GM12878 (cell line): Measurements from ENCODE around the gene TSSC4. TPM values are rescaled to one million over a fixed set of nuclear protein-coding genes. Genes with fewer than 3 reads are reported as not detected.

Experiments
- ATAC-seq: fragments of 200-7000 bp; cut with Tn5 transposase; 3 replicates; pipeline ENCODE4 v1.9.1; 2020; ENCODE audit warnings: mild to moderate bottlenecking, moderate library complexity
- BruUV-seq: library from RNA; stranded (reverse); fragments of 400-500 nt; replicated peaks from 2 replicates; lab custom pipeline; 2021; lab: Mats Ljungman, UMichigan
- CTCF ChIA-PET: fragments of 300-600 bp; sonication (Branson Sonifier 250); formaldehyde crosslinking; extraction: SDS; loops from one replicate; lab custom pipeline; 2021; ENCODE audit warnings: inconsistent platforms; lab: Yijun Ruan, JAX
- POLR2A ChIA-PET: fragments of 350-600 bp; formaldehyde crosslinking; extraction: SDS; loops from one replicate; lab custom pipeline; 2021; ENCODE audit warnings: inconsistent platforms; lab: Charles Lee
- RAD21 ChIA-PET: fragments of 300-600 bp; sonication (Branson Sonifier 250); formaldehyde crosslinking; loops from one replicate; lab custom pipeline; 2023; ENCODE audit warnings: antibody characterized with exemption; ENCODE audit not compliant: unreplicated experiment; lab: Charles Lee
- SMC1A ChIA-PET: fragments of 300-600 bp; sonication (Branson Sonifier 250); formaldehyde crosslinking; loops from one replicate; lab custom pipeline; 2023; ENCODE audit not compliant: unreplicated experiment, uncharacterized antibody; lab: Charles Lee
- DNase-seq: peaks from one replicate; pipeline ENCODE4 v3.0.0-alpha.2; 2011; ENCODE audit warnings: low read depth, low spot score
- FAIRE-seq: peaks from 3 replicates; lab custom pipeline; 2011; peaks lifted over from hg19 to GRCh38; lab: Jason Lieb, UNC
- H2AFZ ChIP-seq: 2 replicates; pipeline ENCODE4 v1.6.0; 2011; ENCODE audit warnings: low read depth, low read length, control low read depth; ENCODE audit not compliant: control insufficient read depth
- H3K27ac ChIP-seq: 2 replicates; pipeline ENCODE4 v1.5.1; 2011; ENCODE audit warnings: control low read depth; ENCODE audit not compliant: control insufficient read depth, insufficient read depth
- H3K27me3 ChIP-seq, 2 experiments: replicated peaks in 1 of 2; 2 replicates each; pipeline versions ENCODE4 v1.6.0 to v1.6.1; 2011; ENCODE audit warnings: low read length in 1 of 2; ENCODE audit not compliant: control insufficient read depth in 2 of 2, insufficient read depth in 2 of 2
- H3K36me3 ChIP-seq, 2 experiments: 2 replicates each; pipeline ENCODE4 v1.5.1; 2011; ENCODE audit warnings: low read length in 1 of 2; ENCODE audit not compliant: control insufficient read depth in 2 of 2, insufficient read depth in 2 of 2
- H3K4me1 ChIP-seq: 2 replicates; pipeline ENCODE4 v1.6.1; 2011; ENCODE audit warnings: mild to moderate bottlenecking, low read length, moderate library complexity, mixed read lengths; ENCODE audit not compliant: control insufficient read depth, insufficient read depth
- H3K4me2 ChIP-seq: 2 replicates; pipeline ENCODE4 v1.6.0; 2011; ENCODE audit warnings: control low read depth; ENCODE audit not compliant: control insufficient read depth, insufficient read depth
- H3K4me3 ChIP-seq: fragments of 200-600 bp; sonication (generic); 2 replicates; pipeline ENCODE4 v1.5.1; 2016
- H3K79me2 ChIP-seq: 2 replicates; pipeline ENCODE4 v1.6.0; 2011; ENCODE audit warnings: low read length; ENCODE audit not compliant: control insufficient read depth, insufficient read depth
- H3K9ac ChIP-seq: 2 replicates; pipeline ENCODE4 v1.8.0; 2011; ENCODE audit warnings: low read length, control low read depth, mixed read lengths; ENCODE audit not compliant: control insufficient read depth, insufficient read depth
- H3K9me3 ChIP-seq: replicated peaks from 3 replicates; pipeline ENCODE4 v1.5.1; 2011; ENCODE audit warnings: mild to moderate bottlenecking, low read length; ENCODE audit not compliant: control insufficient read depth, insufficient read depth
- H4K20me1 ChIP-seq: 2 replicates; pipeline ENCODE4 v1.6.0; 2011; ENCODE audit not compliant: control insufficient read depth, insufficient read depth
- BHLHE40 ChIP-seq, 2 experiments: fragments of 450-650 bp in 1 of 2; IDR thresholded peaks; 2 replicates each; pipeline ENCODE4 v1.6.1; 2011 to 2017; ENCODE audit warnings: low read depth in 2 of 2, borderline replicate concordance in 1 of 2, improper control_type of control experiment in 1 of 2, low read length in 1 of 2, mild to moderate bottlenecking in 1 of 2
- CTCF ChIP-seq, 3 experiments: IDR thresholded peaks in 2 of 3; conservative IDR thresholded peaks in 1 of 3; 2 replicates each; pipeline ENCODE4 v1.5.1; 2011; ENCODE audit warnings: low read depth in 3 of 3, low read length in 3 of 3, mild to moderate bottlenecking in 3 of 3, control low read depth in 2 of 3, moderate library complexity in 2 of 3, inconsistent platforms in 1 of 3, mixed read lengths in 1 of 3; ENCODE audit not compliant: control insufficient read depth in 2 of 3, insufficient read depth in 1 of 3; ENCODE audit errors: extremely low read depth in 1 of 3
- CUX1 ChIP-seq: IDR thresholded peaks from 2 replicates; pipeline ENCODE4 v1.6.1; 2012; ENCODE audit warnings: improper control_type of control experiment, low read depth, low read length; ENCODE audit not compliant: insufficient replicate concordance
- LARP7 ChIP-seq: fragments of 450-650 bp; IDR thresholded peaks from 2 replicates; pipeline ENCODE4 v1.6.1; 2017; ENCODE audit warnings: mild to moderate bottlenecking
- PRDM15 ChIP-seq: fragments of 450-650 bp; formaldehyde crosslinking; IDR thresholded peaks from 2 replicates; pipeline ENCODE4 v1.4.0; 2020; ENCODE audit warnings: mild to moderate bottlenecking, moderate library complexity
- RCOR1 ChIP-seq: conservative IDR thresholded peaks from 2 replicates; pipeline ENCODE4 v1.6.1; 2012; ENCODE audit warnings: low read depth, low read length, improper control_type of control experiment
- TBL1XR1 ChIP-seq: IDR thresholded peaks from 2 replicates; pipeline ENCODE4 v1.6.1; 2012; ENCODE audit warnings: low read depth, low read length, improper control_type of control experiment
- ZNF622 ChIP-seq: fragments of 450-650 bp; IDR thresholded peaks from 2 replicates; pipeline ENCODE4 v1.6.1; 2017; ENCODE audit warnings: mild to moderate bottlenecking, inconsistent platforms
- WGBS: methylation state at CpG from one replicate; pipeline ENCODE4 v1.1.6; 2016; ENCODE audit warnings: low lambda C conversion rate; ENCODE audit not compliant: insufficient replicate concordance, insufficient coverage; ENCODE audit errors: missing lambda C conversion rate; 5-methylcytosine and 5-hydroxymethylcytosine counted together
- in situ Hi-C: fragments of 300-500 bp; cut with MboI; formaldehyde crosslinking; loops from 9 replicates; pipeline ENCODE4 v1.14.3; 2018; ENCODE audit warnings: mixed read lengths
- intact Hi-C: fragments of 100-400 bp; cut with micrococcal nuclease; formaldehyde crosslinking; loops from one replicate; pipeline ENCODE4 v1.14.2; 2022; ENCODE audit not compliant: unreplicated experiment
- polyA plus RNA-seq, 11 experiments: library from polyadenylated mRNA; depleted of rRNA in 4 of 11; unstranded in 6 of 11; stranded (reverse) in 5 of 11; fragments of >200 nt; fragmentation: Nextera tagmentation in 4 of 11; fragmentation: Illumina TruSeq in 1 of 11; extraction: Ambion mirVana in 4 of 11; extraction: Trizol in 1 of 11; gene quantifications; 1 replicate in 1 of 11; 2 replicates in 10 of 11; pipeline versions ENCODE4 v1.2.1 to v1.2.3, GENCODE V29; 2011 to 2016; ENCODE audit warnings: inconsistent platforms in 2 of 11, missing spikeins in 2 of 11, low read depth in 1 of 11
- total RNA-seq, 4 experiments: library from RNA; depleted of rRNA in 3 of 4; stranded (reverse); fragments of >200 nt in 3 of 4; fragmentation: Illumina TruSeq in 1 of 4; extraction: Trizol in 1 of 4; gene quantifications; 2 replicates each; pipeline versions ENCODE4 v1.2.1 to v1.2.3, GENCODE V29; 2013 to 2021
- TF ChIP-seq, protein P1 (sequence below): fragments of 450-650 bp; IDR thresholded peaks from 2 replicates; pipeline ENCODE4 v1.6.1; 2016; ENCODE audit warnings: mild to moderate bottlenecking

TSSC4 gene
- total and polyA plus RNA-seq, 10 of the 15 experiments (the other 5 are each of a cell fraction or from before 2014, with no cell fraction given) = 0.69 to 70.1 (median 25.7) TPM

GRCh38 chr11:2389377-2390026 is 11.0 kb upstream of the TSSC4 start:
- BruUV-seq = no TSS peak
- Histone ChIP-seq H3K9me3 (no peaks in the 10 kb centered on the region), H3K4me2 (peak overlapping the region; percentile 98; the same call in 1 of the 2 replicates), H3K9ac (no peak overlapping the region), H3K27ac (peak overlapping the region; percentile 60), H3K4me3 (no peak overlapping the region; the same call in 1 of the 2 replicates), H3K79me2 (peaks cover 60% of the 10 kb centered on the region), H3K4me1 (peaks cover 77% of the 10 kb centered on the region), H4K20me1 (peaks cover 5% of the 10 kb centered on the region; the same call in 1 of the 2 replicates), H2AFZ (no peak overlapping the region), H3K36me3 (peaks cover 0 to 35% of the 10 kb centered on the region in 2 experiments; a peak in 3 of 4 replicates), H3K27me3 (no peaks in the 10 kb centered on the region)
- POLR2A ChIA-PET = no interaction called here
- ATAC-seq (no peak), DNase-seq (no peak), FAIRE-seq (no peak)
- RAD21 ChIA-PET = no interaction called here
- SMC1A ChIA-PET = no interaction called here
- in situ Hi-C loops (loop anchor here (25.0 kb wide), 1 partner anchor 1577 kb away; the partner anchor contains the start of genes PIDD1, PNPLA2 and RPLP2), intact Hi-C loops (no loop called here)
- 27% methylated on average over 10 of the region's 14 CpGs for WGBS
- CTCF ChIA-PET = no interaction called here
- TF ChIP-seq ZNF622 (no peak), TBL1XR1 (no peak), CUX1 (no peak), LARP7 (no peak), CTCF (IDR thresholded peaks at IDR 0.05 in 2 of 3, conservative IDR thresholded peaks at IDR 0.05 in 1 of 3; ENCODE audit: control insufficient read depth in 2 of 3, extremely low read depth in 1 of 3, insufficient read depth in 1 of 3, low read depth in 3 of 3, low read length in 3 of 3) (0 out of 6 replicates have a peak, but pooled peaks of 1 of the 3 experiments have one; percentile 10), RCOR1 (no peak), BHLHE40 (IDR thresholded peaks at IDR 0.05; ENCODE audit: borderline replicate concordance in 1 of 2, low read depth in 2 of 2, low read length in 1 of 2) (peak; percentile 58 to 82; a peak in 3 of 4 replicates), PRDM15 (CRISPR knock-in tag) (no peak)
- TF ChIP-seq, protein P1, sequence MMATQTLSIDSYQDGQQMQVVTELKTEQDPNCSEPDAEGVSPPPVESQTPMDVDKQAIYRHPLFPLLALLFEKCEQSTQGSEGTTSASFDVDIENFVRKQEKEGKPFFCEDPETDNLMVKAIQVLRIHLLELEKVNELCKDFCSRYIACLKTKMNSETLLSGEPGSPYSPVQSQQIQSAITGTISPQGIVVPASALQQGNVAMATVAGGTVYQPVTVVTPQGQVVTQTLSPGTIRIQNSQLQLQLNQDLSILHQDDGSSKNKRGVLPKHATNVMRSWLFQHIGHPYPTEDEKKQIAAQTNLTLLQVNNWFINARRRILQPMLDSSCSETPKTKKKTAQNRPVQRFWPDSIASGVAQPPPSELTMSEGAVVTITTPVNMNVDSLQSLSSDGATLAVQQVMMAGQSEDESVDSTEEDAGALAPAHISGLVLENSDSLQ = peak; percentile 19; the same call in 1 of the 2 replicates
